Neural progenitor cell (in vitro differentiated cells): ENCODE results near the gene OAS3.

Source experiments
- CTCF ChIP-seq: fragments of 200-600 bp; sonication (generic); IDR thresholded peaks from 2 replicates; pipeline ENCODE4 v1.5.1; 2017; ENCODE audit warnings: antibody characterized with exemption, mild to moderate bottlenecking
- EZH2 ChIP-seq: fragments of 200-600 bp; sonication (generic); IDR thresholded peaks from 2 replicates; pipeline ENCODE4 v1.6.1; 2017; ENCODE audit warnings: antibody characterized with exemption, mild to moderate bottlenecking, moderate library complexity

- TF ChIP-seq CTCF (no peak), EZH2 (no peak)
Observed at GRCh38 chr12:112987561-112987960, 49.3 kb downstream of the OAS3 start.
